H1 (cell line): Measurements from ENCODE around the gene ERC1. TPM values are rescaled to one million over a fixed set of nuclear protein-coding genes. Genes with fewer than 3 reads are reported as not detected.

Experiments used
- CTCF ChIA-PET: fragments of 300-600 bp; sonication (Branson Sonifier 250); formaldehyde crosslinking; loops from one replicate; lab custom pipeline; 2021; ENCODE audit not compliant: partially characterized antibody; lab: Charles Lee
- POLR2A ChIA-PET: fragments of 300-600 bp; sonication (Branson Sonifier 250); formaldehyde crosslinking; loops from one replicate; lab custom pipeline; 2021; ENCODE audit warnings: inconsistent platforms; ENCODE audit not compliant: partially characterized antibody; lab: Charles Lee
- DNase-seq, 2 experiments: peaks; one replicate each; pipeline versions ENCODE4 v3.0.0 to v3.0.0-alpha.2; 2010 to 2022; ENCODE audit warnings: low spot score in 2 of 2, low read depth in 1 of 2, mixed read lengths in 1 of 2
- FAIRE-seq: peaks from 2 replicates; lab custom pipeline; 2011; peaks lifted over from hg19 to GRCh38; lab: Jason Lieb, UNC
- H2AFZ ChIP-seq: 2 replicates; pipeline ENCODE4 v1.8.1; 2012; ENCODE audit warnings: low read length, inconsistent platforms
- H2AK5ac ChIP-seq: 2 replicates; pipeline ENCODE4 v1.6.1; 2013; ENCODE audit warnings: low read depth, low read length
- H2BK120ac ChIP-seq: replicated peaks from 2 replicates; pipeline ENCODE3; 2013; ENCODE audit warnings: low read depth, low read length, inconsistent platforms
- H2BK12ac ChIP-seq: 2 replicates; pipeline ENCODE4 v1.6.1; 2013; ENCODE audit warnings: low read depth, low read length
- H2BK15ac ChIP-seq: 2 replicates; pipeline ENCODE4 v1.6.1; 2013; ENCODE audit warnings: low read length
- H2BK20ac ChIP-seq: 2 replicates; pipeline ENCODE4 v1.6.1; 2013; ENCODE audit warnings: low read length
- H2BK5ac ChIP-seq: 2 replicates; pipeline ENCODE4 v1.6.1; 2013; ENCODE audit warnings: low read depth, low read length
- H3K14ac ChIP-seq: 2 replicates; pipeline ENCODE4 v1.6.1; 2013; ENCODE audit warnings: inconsistent platforms; ENCODE audit not compliant: insufficient read length
- H3K18ac ChIP-seq: 2 replicates; pipeline ENCODE4 v1.6.1; 2013; ENCODE audit warnings: low read length; ENCODE audit errors: extremely low read depth
- H3K23ac ChIP-seq: 2 replicates; pipeline ENCODE4 v1.6.1; 2013; ENCODE audit warnings: inconsistent platforms; ENCODE audit not compliant: insufficient read length
- H3K23me2 ChIP-seq: 2 replicates; pipeline ENCODE4 v1.6.1; 2013; ENCODE audit warnings: low read depth, low read length
- H3K27ac ChIP-seq: 2 replicates; pipeline ENCODE4 v1.6.1; 2011; ENCODE audit warnings: low read depth, low read length, inconsistent platforms
- H3K27me3 ChIP-seq, 4 experiments: replicated peaks in 1 of 4; 1 replicate in 1 of 4; 2 replicates in 3 of 4; pipeline versions ENCODE4 v1.6.1 to v1.8.1; 2011 to 2013; ENCODE audit warnings: low read length in 3 of 4, mild to moderate bottlenecking in 3 of 4, inconsistent platforms in 2 of 4, mixed read lengths in 2 of 4, moderate library complexity in 1 of 4; ENCODE audit not compliant: control insufficient read depth in 3 of 4, insufficient read depth in 3 of 4; ENCODE audit errors: extremely low read depth in 1 of 4
- H3K36me3 ChIP-seq, 4 experiments: 2 replicates each; pipeline versions ENCODE4 v1.6.1 to v1.8.1; 2011 to 2013; ENCODE audit warnings: mild to moderate bottlenecking in 4 of 4, low read length in 3 of 4, moderate library complexity in 2 of 4, control low read depth in 1 of 4, inconsistent platforms in 1 of 4; ENCODE audit not compliant: insufficient read depth in 4 of 4, control insufficient read depth in 2 of 4
- H3K4ac ChIP-seq: replicated peaks from 2 replicates; pipeline ENCODE3; 2013; ENCODE audit warnings: low read length, low read depth, mixed read lengths, inconsistent platforms; ENCODE audit not compliant: insufficient read length
- H3K4me1 ChIP-seq, 4 experiments: replicated peaks in 1 of 4; 1 replicate in 1 of 4; 2 replicates in 3 of 4; pipeline versions ENCODE4 v1.6.1 to v1.8.1; 2011 to 2013; ENCODE audit warnings: low read length in 3 of 4, inconsistent platforms in 2 of 4, mixed read lengths in 1 of 4; ENCODE audit not compliant: insufficient read depth in 4 of 4, control insufficient read depth in 3 of 4
- H3K4me2 ChIP-seq, 2 experiments: 2 replicates each; pipeline versions ENCODE4 v1.6.1 to v1.8.1; 2011 to 2013; ENCODE audit warnings: low read depth in 2 of 2, low read length in 2 of 2, control low read depth in 1 of 2, inconsistent platforms in 1 of 2, mild to moderate bottlenecking in 1 of 2; ENCODE audit not compliant: insufficient read depth in 1 of 2
- H3K4me3 ChIP-seq, 4 experiments: fragments of 200-600, 300-600 bp in 1 of 4; sonication (generic), shearing (Covaris generic), sonication (Bioruptor Twin) in 1 of 4; 2 replicates each; pipeline versions ENCODE4 v1.5.1 to v1.8.1; 2011 to 2016; ENCODE audit warnings: low read length in 4 of 4, low read depth in 3 of 4, control low read depth in 2 of 4, inconsistent platforms in 2 of 4, mild to moderate bottlenecking in 2 of 4, mixed read lengths in 1 of 4, moderate library complexity in 1 of 4; ENCODE audit not compliant: insufficient read depth in 2 of 4; ENCODE audit errors: extremely low read depth in 1 of 4
- H3K56ac ChIP-seq: replicated peaks from 2 replicates; pipeline ENCODE3; 2013; ENCODE audit warnings: low read depth, mild to moderate bottlenecking, mixed read lengths, low read length, inconsistent platforms; ENCODE audit not compliant: insufficient read length
- H3K79me1 ChIP-seq: 2 replicates; pipeline ENCODE4 v1.6.1; 2013; ENCODE audit warnings: low read depth, low read length, control low read depth
- H3K79me2 ChIP-seq, 2 experiments: 2 replicates each; pipeline versions ENCODE4 v1.6.1 to v1.8.1; 2012 to 2013; ENCODE audit warnings: low read length in 2 of 2, mild to moderate bottlenecking in 2 of 2, inconsistent platforms in 1 of 2; ENCODE audit not compliant: insufficient read depth in 2 of 2, control insufficient read depth in 1 of 2
- H3K9ac ChIP-seq, 4 experiments: replicated peaks in 1 of 4; 1 replicate in 1 of 4; 2 replicates in 3 of 4; pipeline versions ENCODE4 v1.6.1 to v1.8.1; 2011 to 2013; ENCODE audit warnings: low read depth in 3 of 4, low read length in 3 of 4, control low read depth in 2 of 4, mild to moderate bottlenecking in 2 of 4, moderate library complexity in 2 of 4, inconsistent platforms in 1 of 4; ENCODE audit errors: extremely low read depth in 1 of 4
- H3K9me3 ChIP-seq, 2 experiments: 2 replicates each; pipeline versions ENCODE4 v1.6.1 to v1.8.1; 2012 to 2013; ENCODE audit warnings: mild to moderate bottlenecking in 2 of 2, moderate library complexity in 2 of 2, control low read depth in 1 of 2, inconsistent platforms in 1 of 2, low read depth in 1 of 2, low read length in 1 of 2, mixed read lengths in 1 of 2; ENCODE audit not compliant: insufficient read depth in 2 of 2
- H4K20me1 ChIP-seq, 2 experiments: replicated peaks in 1 of 2; 2 replicates each; pipeline versions ENCODE3 to v1.8.1; 2011 to 2013; ENCODE audit warnings: inconsistent platforms in 2 of 2, low read length in 2 of 2, mild to moderate bottlenecking in 1 of 2; ENCODE audit not compliant: insufficient read depth in 2 of 2, control insufficient read depth in 1 of 2
- H4K5ac ChIP-seq: 2 replicates; pipeline ENCODE4 v1.6.1; 2013; ENCODE audit warnings: low read length, low read depth, mixed read lengths, inconsistent platforms; ENCODE audit not compliant: insufficient read length
- H4K8ac ChIP-seq: 2 replicates; pipeline ENCODE4 v1.8.0; 2013; ENCODE audit warnings: mild to moderate bottlenecking, moderate library complexity, low read length, inconsistent platforms; ENCODE audit not compliant: insufficient read depth; ENCODE audit errors: extremely low read depth
- H4K91ac ChIP-seq: replicated peaks from 2 replicates; pipeline ENCODE3; 2013; ENCODE audit warnings: low read length, mixed read lengths, inconsistent platforms; ENCODE audit not compliant: insufficient read length
- FOSL1 ChIP-seq: IDR thresholded peaks from 2 replicates; pipeline ENCODE4 v1.6.1; 2011; ENCODE audit warnings: mild to moderate bottlenecking, low read depth, low read length, moderate library complexity; ENCODE audit not compliant: insufficient read depth
- JUND ChIP-seq: IDR thresholded peaks from 2 replicates; pipeline ENCODE4 v1.6.1; 2011; ENCODE audit warnings: mild to moderate bottlenecking, improper control_type of control experiment, low read length
- KDM1A ChIP-seq: fragments of 200-600, 300-600 bp; sonication (generic); IDR thresholded peaks from 2 replicates; pipeline ENCODE4 v1.7.1; 2016; ENCODE audit warnings: mild to moderate bottlenecking, low read length, borderline replicate concordance
- NANOG ChIP-seq: IDR thresholded peaks from 2 replicates; pipeline ENCODE4 v1.6.1; 2011; ENCODE audit warnings: low read length, low read depth, mild to moderate bottlenecking, inconsistent platforms; ENCODE audit not compliant: insufficient read depth, poor library complexity, severe bottlenecking
- TCF12 ChIP-seq: IDR thresholded peaks from 2 replicates; pipeline ENCODE4 v1.6.1; 2011; ENCODE audit warnings: low read depth, mild to moderate bottlenecking, low read length
- WGBS, 2 experiments: shearing (Covaris generic) in 1 of 2; methylation state at CpG; one replicate each; pipeline versions ENCODE4 v1.1.6 to v1.1.7; 2013 to 2015; ENCODE audit warnings: low lambda C conversion rate in 2 of 2, mixed read lengths in 2 of 2, inconsistent platforms in 1 of 2, low coverage in 1 of 2, missing lambda C conversion rate in 1 of 2; ENCODE audit not compliant: insufficient replicate concordance in 2 of 2, insufficient coverage in 1 of 2, insufficient read length in 1 of 2; ENCODE audit errors: extremely low coverage in 1 of 2, missing lambda C conversion rate in 1 of 2; 5-methylcytosine and 5-hydroxymethylcytosine counted together
- polyA plus RNA-seq, 7 experiments: library from polyadenylated mRNA; depleted of rRNA in 3 of 7; stranded (reverse) in 5 of 7; unstranded in 2 of 7; fragments of >200 nt in 5 of 7; fragments of 200-250 nt in 2 of 7; gene quantifications; 1 replicate in 5 of 7; 2 replicates in 1 of 7; 4 replicates in 1 of 7; pipeline versions ENCODE4 v1.2.1 to v1.2.3, GENCODE V29; 2011 to 2013; ENCODE audit warnings: missing spikeins in 2 of 7, mixed read lengths in 2 of 7
- total RNA-seq: library from RNA; stranded (reverse); fragmentation: NEBNext Ultra II Directional; extraction: Animal tissue kit (Norgen Biotek cat#: 25700); gene quantifications from 2 replicates; pipeline ENCODE4 v1.2.1, GENCODE V29; 2021
- TF ChIP-seq, protein P1 (sequence below): IDR thresholded peaks from 2 replicates; pipeline ENCODE4 v1.6.1; 2011; ENCODE audit warnings: low read length, improper control_type of control experiment
- TF ChIP-seq, protein P2 (sequence below): IDR thresholded peaks from 2 replicates; pipeline ENCODE4 v1.6.1; 2012; ENCODE audit warnings: low read length, inconsistent platforms

The ERC1 gene
- total and polyA plus RNA-seq, 2 of the 8 experiments (the other 6 are each of a cell fraction or from before 2014, with no cell fraction given), result 7.8 to 45.7 TPM

- no peak overlapping the region for H4K8ac ChIP-seq
Observed at GRCh38 chr12:1470051-1470450, 479.0 kb downstream of the ERC1 start.

More at GRCh38 chr12:1470051-1470450, 479.0 kb downstream of the ERC1 start:
- Histone ChIP-seq H2BK15ac (no peak overlapping the region), H3K27ac (no peak overlapping the region), H3K79me1 (no peaks in the 10 kb centered on the region), H2BK20ac (no peak overlapping the region), H3K4me1 (peaks cover 3 to 13% (median 10%) of the 10 kb centered on the region in 4 experiments; a peak in 6 of 7 replicates), H3K27me3 (no peaks in the 10 kb centered on the region), H3K23me2 (no peaks in the 10 kb centered on the region), H4K20me1 (no peaks in the 10 kb centered on the region), H2AFZ (no peak overlapping the region), H3K56ac (no peak overlapping the region), H3K9ac (no peak overlapping the region), H4K91ac (no peak overlapping the region), H3K36me3 (peaks cover 0 to 2% (median 0%) of the 10 kb centered on the region in 4 experiments; a peak in 1 of 8 replicates), H2BK120ac (no peak overlapping the region), H2BK5ac (no peak overlapping the region), H2AK5ac (no peak overlapping the region), H2BK12ac (no peak overlapping the region), H4K5ac (no peak overlapping the region), H3K18ac (no peak overlapping the region), H3K14ac (no peak overlapping the region), H3K79me2 (no peaks in the 10 kb centered on the region)
- ChIA-PET POLR2A (no interaction called here), CTCF (interaction anchor here (1.0 to 1.2 kb wide), 3 partner anchors 26 to 352 kb away, joined by 3 to 5 read pairs (median 4); no protein-coding TSS in a partner anchor)
- FAIRE-seq (no peak), DNase-seq (no peak)
- no peak for TF ChIP-seq NANOG
- TF ChIP-seq FOSL1, result no peak
- no peak for TF ChIP-seq KDM1A
- TF ChIP-seq JUND, result no peak
- TF ChIP-seq, protein P1, sequence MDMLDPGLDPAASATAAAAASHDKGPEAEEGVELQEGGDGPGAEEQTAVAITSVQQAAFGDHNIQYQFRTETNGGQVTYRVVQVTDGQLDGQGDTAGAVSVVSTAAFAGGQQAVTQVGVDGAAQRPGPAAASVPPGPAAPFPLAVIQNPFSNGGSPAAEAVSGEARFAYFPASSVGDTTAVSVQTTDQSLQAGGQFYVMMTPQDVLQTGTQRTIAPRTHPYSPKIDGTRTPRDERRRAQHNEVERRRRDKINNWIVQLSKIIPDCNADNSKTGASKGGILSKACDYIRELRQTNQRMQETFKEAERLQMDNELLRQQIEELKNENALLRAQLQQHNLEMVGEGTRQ, result no peak
- no peak for TF ChIP-seq TCF12
- TF ChIP-seq, protein P2, sequence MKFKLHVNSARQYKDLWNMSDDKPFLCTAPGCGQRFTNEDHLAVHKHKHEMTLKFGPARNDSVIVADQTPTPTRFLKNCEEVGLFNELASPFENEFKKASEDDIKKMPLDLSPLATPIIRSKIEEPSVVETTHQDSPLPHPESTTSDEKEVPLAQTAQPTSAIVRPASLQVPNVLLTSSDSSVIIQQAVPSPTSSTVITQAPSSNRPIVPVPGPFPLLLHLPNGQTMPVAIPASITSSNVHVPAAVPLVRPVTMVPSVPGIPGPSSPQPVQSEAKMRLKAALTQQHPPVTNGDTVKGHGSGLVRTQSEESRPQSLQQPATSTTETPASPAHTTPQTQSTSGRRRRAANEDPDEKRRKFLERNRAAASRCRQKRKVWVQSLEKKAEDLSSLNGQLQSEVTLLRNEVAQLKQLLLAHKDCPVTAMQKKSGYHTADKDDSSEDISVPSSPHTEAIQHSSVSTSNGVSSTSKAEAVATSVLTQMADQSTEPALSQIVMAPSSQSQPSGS, result no peak
- TF ChIP-seq, all 59 proteins: peak for 0
- 91% methylated on average over 5 of the region's 5 CpGs; no CpG with 5 or more reads in 1 of the 2 experiments for WGBS, 2 experiments
- H3K23ac ChIP-seq, result no peak overlapping the region
- no peak overlapping the region for H3K4me3 ChIP-seq
- no peaks in the 10 kb centered on the region for H3K9me3 ChIP-seq
- H3K4ac ChIP-seq, result no peak overlapping the region
- no peak overlapping the region for H3K4me2 ChIP-seq
